ENCODE results near the gene ELAVL3. TPM values are rescaled to one million over a fixed set of nuclear protein-coding genes. Genes with fewer than 3 reads are reported as not detected.

The ELAVL3 gene
- total RNA-seq, 1 experiment from 2014 or later, result 1.2 TPM

GRCh38 chr19:11479090-11479897, 1.6 kb downstream of the ELAVL3 start:
- TF ChIP-seq CTCF (conservative IDR thresholded peaks at IDR 0.05), result no peak
- Histone ChIP-seq H2BK12ac (ENCODE audit: insufficient read length, low read depth, low read length) (no peak overlapping the region), H2AFZ (ENCODE audit: low read length) (no peak overlapping the region), H2BK15ac (ENCODE audit: low read depth, low read length) (no peak overlapping the region), H2BK20ac (ENCODE audit: low read depth, low read length, poor library complexity, severe bottlenecking) (no peak overlapping the region), H3K27ac (ENCODE audit: insufficient read length, low read depth, low read length) (no peak overlapping the region), H3K23ac (ENCODE audit: insufficient read length, low read depth, low read length) (no peak overlapping the region), H3K79me2 (ENCODE audit: insufficient read depth, low read length) (no peaks in the 10 kb centered on the region), H2AK5ac (ENCODE audit: insufficient read length, low read length) (no peak overlapping the region), H2BK120ac (ENCODE audit: low read depth, low read length, poor library complexity, severe bottlenecking) (no peak overlapping the region), H3K18ac (ENCODE audit: insufficient read length, low read depth, low read length) (no peak overlapping the region), H3K79me1 (ENCODE audit: insufficient read depth, low read depth, low read length, poor library complexity, severe bottlenecking) (no peaks in the 10 kb centered on the region), H2BK5ac (ENCODE audit: insufficient read length, low read length) (no peak overlapping the region), H4K8ac (replicated peaks; ENCODE audit: insufficient read length, low read depth, low read length) (no peak overlapping the region), H3K4ac (ENCODE audit: low read depth, low read length) (no peak overlapping the region), H3T11ph (ENCODE audit: low read length) (no peak overlapping the region), H4K91ac (ENCODE audit: insufficient read length, low read depth, low read length) (no peak overlapping the region), H3K27me3 (ENCODE audit: insufficient read depth, low read length) (peaks cover 12% of the 10 kb centered on the region; the same call in 1 of the 2 replicates), H3K9me3 (ENCODE audit: control insufficient read depth, low read depth, low read length) (no peaks in the 10 kb centered on the region), H3K23me2 (ENCODE audit: insufficient read length, low read depth, low read length, poor library complexity, severe bottlenecking) (peaks cover 7% of the 10 kb centered on the region), H3K4me2 (ENCODE audit: insufficient read depth, insufficient read length, low read length) (peak overlapping the region; percentile 36), H3K56ac (ENCODE audit: insufficient read length, low read depth, low read length) (no peak overlapping the region), H4K20me1 (ENCODE audit: control insufficient read depth, insufficient read depth, insufficient read length) (no peaks in the 10 kb centered on the region), H3K9ac (ENCODE audit: extremely low read depth, insufficient read length, low read length) (no peak overlapping the region), H3K4me1 (ENCODE audit: insufficient read depth, low read length) (no peaks in the 10 kb centered on the region), H4K5ac (ENCODE audit: insufficient read length, low read depth, low read length) (no peak overlapping the region), H3K14ac (ENCODE audit: insufficient read depth, low read length) (peak overlapping the region; percentile 83; the same call in 1 of the 2 replicates)
- WGBS (ENCODE audit: extremely low coverage, insufficient read length, low lambda C conversion rate), result no CpG with 5 or more reads among the region's 62 CpGs
- peaks cover 42% of the 10 kb centered on the region for H3K27me3 Mint-ChIP-seq (ENCODE audit: low read depth)
- peak; percentile 92 for DNase-seq
- H3K9me3 Mint-ChIP-seq, result peaks cover 0 to 4% of the 10 kb centered on the region in 2 experiments; a peak in 3 of 5 replicates
- peaks cover 4 to 18% of the 10 kb centered on the region in 2 experiments; a peak in 3 of 4 replicates for H3K4me1 Mint-ChIP-seq
- no peaks in the 10 kb centered on the region; a peak in 1 of 7 replicates for H3K36me3 Mint-ChIP-seq (ENCODE audit: insufficient read depth in 1 of 3, low read depth in 3 of 3)
- H3K27ac Mint-ChIP-seq, result no peak overlapping the region
- peak overlapping the region; percentile 54 to 68 for H3K4me3 Mint-ChIP-seq
